Stimulated activated CD4-positive, alpha-beta T cell treated with anti-CD3 and anti-CD28 coated beads, Interleukin-15, amount 100 ng/mL, for 24 hours (primary cell): ENCODE measurements around the gene RIPPLY3.
A peak's percentile ranks its signal among the peaks of the same experiment; 100 is the strongest.

Experiments
- DNase-seq: peaks from one replicate; pipeline ENCODE4 v3.0.0-alpha.2; 2020

The RIPPLY3 gene

DNA sequence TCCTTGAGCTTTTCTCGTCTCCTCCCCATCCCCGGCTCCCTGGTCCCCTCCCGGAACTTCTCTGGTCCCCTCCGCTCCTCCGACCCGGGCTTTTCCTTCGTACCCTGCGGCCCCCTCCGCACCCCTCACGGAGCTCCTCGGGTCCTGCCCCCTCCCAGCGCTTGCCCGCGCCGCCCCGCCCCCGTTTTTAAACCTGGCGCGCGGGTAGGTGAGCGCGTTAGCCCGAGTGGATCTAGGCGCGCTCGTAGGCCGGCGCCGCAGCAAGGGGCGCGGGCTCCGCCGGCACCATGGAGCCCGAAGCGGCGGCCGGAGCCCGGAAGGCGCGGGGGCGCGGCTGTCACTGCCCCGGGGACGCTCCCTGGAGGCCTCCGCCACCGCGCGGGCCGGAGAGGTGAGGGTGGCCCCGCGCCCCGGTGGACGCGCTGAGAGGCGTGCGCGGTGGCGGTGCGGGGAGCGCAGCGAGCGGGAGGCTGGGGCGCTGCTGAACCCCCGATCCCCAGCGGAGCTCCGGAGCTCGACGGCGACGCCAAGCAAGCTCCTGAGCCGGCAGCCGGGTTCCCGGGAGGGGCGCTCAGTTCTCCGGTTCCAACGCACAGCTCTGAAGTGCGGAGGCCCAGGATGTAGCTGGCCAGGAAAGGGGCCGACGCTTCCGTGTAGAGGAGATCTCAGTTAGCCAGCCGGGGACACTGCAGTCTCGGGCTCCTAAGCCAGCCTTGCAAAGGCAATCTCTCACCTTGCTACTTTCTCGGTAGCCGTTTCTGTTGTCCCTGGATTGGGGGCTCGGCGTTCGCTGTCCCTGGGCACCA lies at the start of gene RIPPLY3:
Gene RIPPLY3 (plus strand): TSS at position 217 of the 806 bp plus-strand sequence. CDS start 71 bp downstream, at position 288.
- peak; percentile 38 for DNase-seq

DNA sequence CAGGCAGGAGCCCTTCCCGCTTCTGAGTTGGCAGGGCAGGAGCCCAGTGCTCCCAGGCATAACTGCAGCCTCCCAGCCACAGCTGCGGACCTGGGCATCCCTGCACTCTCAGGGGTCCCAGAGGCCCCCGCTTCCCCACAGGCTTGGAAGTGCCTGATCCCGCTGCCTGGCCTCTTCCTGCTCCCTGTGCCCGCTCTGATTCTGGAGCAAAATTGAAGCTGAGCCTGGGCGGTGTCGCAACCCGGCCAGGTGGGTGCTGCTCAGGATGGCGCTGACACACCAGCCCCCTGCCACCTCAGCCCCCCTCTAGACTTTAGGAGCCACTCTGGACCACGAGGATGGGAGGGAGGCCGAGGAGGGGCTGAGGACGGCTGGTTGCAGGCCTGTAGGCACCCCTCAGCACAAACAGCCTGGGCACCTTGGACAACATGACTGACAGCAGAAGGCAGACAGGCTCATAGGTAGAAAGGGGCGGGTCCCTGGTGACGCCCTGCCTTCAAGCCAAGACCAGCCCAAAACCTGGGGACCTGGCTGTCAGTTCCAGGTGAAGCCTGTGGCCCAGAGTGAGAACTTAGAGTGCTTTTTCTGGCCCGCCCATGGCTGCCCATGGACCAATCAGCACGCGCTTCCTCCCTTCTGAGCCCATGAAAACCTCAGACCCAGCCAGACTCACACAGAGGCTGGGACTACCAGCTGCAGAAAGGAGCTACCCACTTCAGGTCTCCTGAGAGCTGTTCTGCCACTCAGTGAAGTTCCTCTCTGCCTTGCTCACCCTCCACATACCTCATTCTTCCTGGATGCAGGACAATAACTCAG lies 47.3 kb upstream of the RIPPLY3 start:
- DNase-seq, result no peak

GRCh38 chr21:36960676-36961284 lies 45.7 kb upstream of the RIPPLY3 start:
- DNase-seq, result no peak

DNA sequence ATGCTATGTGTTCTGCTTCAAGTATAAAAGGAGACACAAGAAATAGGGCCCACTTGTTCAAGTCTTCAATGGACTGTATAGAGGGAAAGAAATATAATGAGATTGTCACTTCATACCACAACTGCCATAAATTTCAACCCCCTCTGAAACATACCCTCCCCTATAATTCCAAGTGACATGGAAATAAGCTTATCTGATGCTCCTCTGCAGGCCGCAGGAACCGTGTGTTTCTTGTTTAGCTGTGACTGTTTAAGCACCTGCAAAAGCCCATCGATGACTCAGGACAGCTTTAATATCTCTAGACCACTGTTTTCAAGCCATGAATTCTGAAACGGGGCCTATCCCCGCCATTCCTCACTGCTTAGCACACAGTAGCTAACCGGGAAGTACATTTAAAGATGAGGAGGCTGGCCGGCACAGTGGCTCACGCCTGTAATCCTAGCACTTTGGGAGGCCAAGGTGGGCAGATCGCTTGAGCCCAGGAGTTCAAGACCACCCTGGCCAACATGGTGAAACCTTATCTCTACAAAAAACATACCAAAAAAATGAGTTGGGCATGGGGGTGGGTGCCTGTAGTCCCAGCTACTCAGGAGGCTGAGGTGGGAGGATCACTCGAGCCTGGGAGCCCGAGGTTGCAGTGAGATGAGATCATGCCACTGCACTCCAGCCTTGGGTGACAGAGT lies 44.3 kb upstream of the RIPPLY3 start:
- DNase-seq, result no peak

DNA sequence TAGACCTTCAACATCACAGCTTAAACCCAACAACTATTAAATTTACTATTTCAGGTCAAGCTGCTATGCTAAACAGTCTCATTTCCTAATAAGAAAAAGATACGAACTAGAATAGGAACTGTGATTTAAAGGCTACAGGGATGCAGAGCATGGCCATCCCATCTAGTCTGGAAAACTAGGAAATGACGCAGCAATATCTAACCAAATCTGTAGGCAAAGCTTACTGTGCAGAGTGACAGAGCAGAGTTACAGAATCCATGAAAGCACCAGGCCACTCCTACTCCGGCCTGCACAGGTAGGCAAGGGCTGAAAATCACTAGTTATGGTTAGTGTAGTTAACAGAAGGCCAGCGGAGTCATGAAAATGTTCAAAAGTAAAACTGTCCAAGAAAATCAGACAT lies 42.1 kb upstream of the RIPPLY3 start:
- DNase-seq, result no peak

DNA sequence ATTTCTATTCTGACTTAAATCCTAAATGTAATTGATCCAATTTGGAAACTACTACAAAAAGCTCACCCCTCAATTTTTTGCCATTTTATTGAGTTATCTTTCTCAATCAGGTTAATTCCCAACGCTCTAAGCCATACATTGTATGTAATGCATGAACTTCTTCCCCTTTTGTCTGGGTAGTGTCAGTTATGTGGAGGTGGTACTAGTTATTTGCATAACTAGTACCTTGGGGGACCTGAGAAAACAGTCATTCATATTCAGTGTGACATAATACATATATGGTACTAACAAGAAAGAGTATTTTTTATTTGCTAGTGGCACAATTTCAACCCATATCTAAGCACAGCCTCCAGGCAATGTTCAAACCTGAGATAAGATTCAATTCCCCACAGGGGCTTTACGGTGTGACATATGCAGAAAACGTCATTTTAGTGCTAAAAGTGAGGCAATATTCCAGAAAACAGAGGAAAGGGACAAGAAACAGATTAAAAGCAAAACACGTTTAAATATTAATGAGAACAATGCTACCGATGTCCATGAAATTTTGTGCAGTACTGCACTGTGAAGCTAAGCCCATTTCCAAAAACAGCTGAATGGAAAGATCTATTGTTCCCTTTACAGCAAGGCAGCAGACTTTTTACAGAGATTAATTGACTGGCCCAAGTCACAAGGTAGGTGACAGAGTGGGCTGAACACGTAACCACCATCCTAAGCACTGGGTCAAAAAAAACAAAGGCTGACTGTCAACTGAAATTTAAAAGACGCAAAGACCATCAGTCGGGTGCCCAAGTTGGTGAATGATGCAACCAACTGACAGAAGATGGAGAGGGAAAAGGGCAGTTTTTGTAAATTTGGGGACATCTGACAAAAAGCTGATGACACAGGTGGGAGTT lies 41.4 kb upstream of the RIPPLY3 start:
- no peak for DNase-seq

- DNase-seq, result no peak
Measured at GRCh38 chr21:36965720-36966065, 40.8 kb upstream of the RIPPLY3 start.

- DNase-seq, result peak; percentile 81
Measured at GRCh38 chr21:36966066-36966820, 40.3 kb upstream of the RIPPLY3 start, which contains the start of gene HLCS. HLCS (minus strand) TSS chr21:36966669; CDS start chr21:36966638, 31 bp downstream.

DNA sequence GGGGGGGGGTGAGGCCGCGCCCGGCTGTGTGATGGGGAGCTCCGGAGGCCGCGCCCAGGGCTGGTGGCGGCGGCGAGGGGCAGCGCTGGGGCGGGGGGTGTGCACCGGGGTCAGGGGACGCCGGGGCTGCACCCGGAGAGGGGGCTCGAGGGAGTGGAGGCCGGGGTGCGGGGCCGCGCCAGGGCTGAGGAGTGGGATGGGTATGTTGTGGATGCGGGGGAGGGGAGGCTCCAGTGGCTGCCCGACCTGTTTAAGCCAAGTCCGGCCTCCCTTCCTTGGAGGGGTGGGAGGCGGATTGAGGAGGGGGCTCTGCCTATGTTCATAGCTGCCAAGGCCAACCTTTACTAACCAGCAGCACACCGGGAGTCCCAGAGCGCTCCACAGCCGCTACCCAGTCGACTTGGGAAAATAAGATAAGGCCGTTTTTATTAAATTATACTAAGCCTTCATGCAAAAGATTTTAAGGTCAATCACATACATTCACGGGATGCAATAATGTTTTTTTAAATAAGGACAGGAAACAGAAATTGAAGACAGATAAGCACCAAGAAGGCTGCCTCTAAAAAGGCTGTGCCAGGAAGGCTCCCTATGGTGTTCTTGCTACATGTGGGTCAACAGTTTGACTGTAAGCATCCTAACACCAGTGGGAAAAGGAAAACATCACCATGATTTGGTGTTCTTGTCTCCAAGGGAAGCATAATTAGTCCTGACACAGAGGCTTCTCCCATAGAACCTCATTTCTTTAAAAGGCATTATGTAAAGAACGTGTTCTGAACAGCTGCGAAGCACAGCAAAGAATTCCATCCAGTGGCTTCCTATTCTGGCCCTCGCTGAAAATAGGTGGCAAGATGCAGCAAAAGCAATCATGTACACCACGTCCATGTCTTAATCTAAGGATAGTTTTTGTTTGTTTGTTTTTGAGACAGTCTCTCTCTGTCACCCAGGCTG lies 39.4 kb upstream of the RIPPLY3 start:
- no peak for DNase-seq

GRCh38 chr21:36968414-36968813 lies 38.1 kb upstream of the RIPPLY3 start:
- DNase-seq, result no peak

DNA sequence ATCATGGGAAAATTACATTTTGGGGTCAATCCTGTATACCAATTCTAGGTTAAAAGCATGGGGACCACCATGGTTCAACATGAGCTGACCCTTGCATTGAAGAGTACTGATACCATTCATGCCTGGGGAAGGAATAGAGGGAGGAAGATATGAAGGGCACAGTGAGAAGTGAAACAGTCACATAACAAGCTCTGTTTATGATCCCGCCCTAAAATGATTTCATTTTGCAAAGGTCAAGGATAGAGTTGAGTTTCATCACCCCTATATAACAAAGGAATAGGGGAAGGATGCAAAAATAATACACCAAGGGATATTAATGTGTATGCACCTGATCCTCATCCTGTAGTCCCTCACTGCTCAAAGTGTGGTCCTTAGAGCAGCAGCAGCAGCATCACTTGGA lies 37.5 kb upstream of the RIPPLY3 start:
- DNase-seq, result no peak

GRCh38 chr21:36973986-36974850 lies 32.3 kb upstream of the RIPPLY3 start:
- no peak for DNase-seq

GRCh38 chr21:36974851-36975192 lies 31.7 kb upstream of the RIPPLY3 start:
- DNase-seq, result no peak

DNA sequence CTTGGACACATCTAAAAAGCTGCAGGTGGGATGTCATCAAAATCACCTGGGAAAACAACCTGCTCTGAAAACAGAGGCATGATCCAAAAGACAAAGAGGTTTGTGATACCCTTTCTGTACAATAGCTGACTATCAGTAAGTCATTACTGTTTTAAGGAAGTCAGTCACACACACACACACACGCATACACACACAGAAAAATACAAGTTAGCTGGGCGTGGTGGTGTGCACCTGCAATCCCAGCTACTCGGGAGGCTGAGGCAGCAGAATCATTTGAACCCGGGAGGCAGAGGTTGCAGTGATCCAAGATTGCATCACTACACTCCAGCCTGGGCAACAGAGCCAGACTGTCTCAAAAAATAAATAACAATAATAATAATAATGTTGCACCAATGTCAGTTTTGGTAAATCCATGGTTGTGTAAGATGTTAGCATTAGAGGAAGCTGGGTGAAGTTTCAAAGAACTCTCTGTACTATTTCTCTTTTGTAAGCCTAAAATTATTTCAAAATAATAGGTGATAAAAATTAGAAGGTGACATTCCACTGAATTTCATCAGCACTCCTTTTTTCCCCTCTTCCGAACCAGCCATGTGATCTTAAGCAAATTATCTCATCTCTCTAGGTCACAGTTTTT lies 30.2 kb upstream of the RIPPLY3 start:
- DNase-seq, result no peak

DNA sequence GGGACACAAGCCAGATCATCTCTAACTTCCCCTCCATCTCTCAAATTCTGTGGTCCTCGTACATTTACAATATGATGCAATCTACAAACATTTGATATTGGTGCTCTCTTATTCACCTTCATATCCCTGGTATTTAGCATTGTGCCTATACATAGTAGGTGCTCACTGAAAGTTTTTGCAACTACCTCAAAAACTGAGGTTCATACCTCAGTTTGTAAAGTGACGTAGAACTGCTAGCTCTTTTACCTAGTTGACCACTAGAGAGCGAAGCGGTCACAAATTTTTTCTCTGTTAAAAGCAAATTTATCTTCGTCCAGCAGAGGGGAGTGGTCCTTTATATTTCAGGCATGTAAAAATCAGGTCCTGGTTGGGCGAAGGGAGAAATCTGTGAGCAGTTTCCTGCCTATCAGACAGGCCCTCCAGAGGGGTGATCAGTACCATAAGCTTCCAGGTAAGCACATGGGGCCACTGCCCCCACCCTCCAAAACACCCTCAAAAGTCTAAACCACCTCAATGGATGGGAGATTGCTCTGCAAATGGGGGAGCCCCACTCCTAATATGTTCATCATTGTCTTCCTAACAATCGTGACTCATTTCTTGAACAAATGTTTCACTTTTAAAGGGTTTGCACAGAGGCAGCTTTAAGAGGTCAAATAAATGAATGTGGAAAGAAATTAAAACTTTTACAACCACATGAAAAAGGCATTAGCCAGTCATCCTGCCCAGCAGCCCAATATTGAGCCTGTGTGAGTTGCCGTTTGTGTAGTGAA lies 29.4 kb upstream of the RIPPLY3 start:
- DNase-seq, result peak; percentile 54

DNA sequence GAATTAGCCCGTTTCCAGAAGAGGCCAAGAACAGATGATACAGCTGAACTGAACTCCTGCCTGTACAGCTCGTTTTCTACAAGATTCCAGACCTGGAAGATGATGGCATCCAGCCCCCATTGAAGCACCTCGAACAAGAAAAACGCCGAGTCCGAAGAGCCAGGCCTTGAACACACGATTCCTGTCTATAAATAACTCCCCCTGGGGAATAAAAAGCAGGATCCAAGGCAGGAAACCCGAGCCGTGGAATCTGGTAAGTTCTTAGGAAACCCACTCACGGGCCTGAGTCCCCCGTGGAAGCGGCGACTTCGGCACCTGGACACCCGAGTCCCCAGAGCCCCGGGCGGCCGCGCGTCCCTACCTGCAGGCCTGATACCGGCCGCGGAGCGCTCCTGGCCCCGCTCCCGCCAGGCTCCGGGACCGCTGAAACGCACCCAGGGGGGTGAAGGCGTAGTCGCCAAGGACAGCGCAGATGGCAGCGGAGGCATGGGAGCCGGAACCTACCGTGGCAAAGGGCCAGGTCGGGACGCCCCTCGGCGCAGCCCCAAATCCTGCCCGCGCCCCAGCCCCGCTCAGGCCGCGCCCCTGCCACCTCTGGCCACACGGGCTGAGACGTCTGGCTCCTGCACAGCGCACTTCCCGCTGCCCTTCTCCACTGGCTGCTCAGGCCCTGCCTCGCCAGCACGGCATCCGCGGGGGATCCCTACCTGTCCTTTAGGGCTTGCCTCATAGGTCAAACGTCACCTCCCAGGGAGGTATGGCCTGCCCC lies 26.0 kb upstream of the RIPPLY3 start:
- DNase-seq, result peak; percentile 24

- DNase-seq, result no peak
Measured at GRCh38 chr21:36981049-36981391, 25.5 kb upstream of the RIPPLY3 start.
